Occipital lobe (tissue), 2 donors: Measurements from ENCODE around the gene ZNF175. TPM values are rescaled to one million over a fixed set of nuclear protein-coding genes. Genes with fewer than 3 reads are reported as not detected.

ENCODE experiments used
- DNase-seq: peaks from one replicate; lab custom pipeline; 2025; lab: John Stamatoyannopoulos, UW
- total RNA-seq: library from RNA; depleted of rRNA; stranded (reverse); fragments of >200 nt; gene quantifications from one replicate; pipeline ENCODE4 v1.2.3, GENCODE V29; 2014

ZNF175 gene
- total RNA-seq, 1 donor from 2014 or later, result 8.7 TPM

- no peak for DNase-seq
Observed at GRCh38 chr19:51549533-51550324, 21.4 kb upstream of the ZNF175 start.

GRCh38 chr19:51550848-51551672 lies 20.0 kb upstream of the ZNF175 start:
- no peak for DNase-seq

GRCh38 chr19:51551673-51552432 lies 19.2 kb upstream of the ZNF175 start:
- no peak for DNase-seq

- no peak for DNase-seq
Observed at GRCh38 chr19:51552608-51552995, 18.5 kb upstream of the ZNF175 start.

GRCh38 chr19:51552996-51553725 lies 17.9 kb upstream of the ZNF175 start:
- peak; percentile 7 for DNase-seq

- DNase-seq, result no peak
Observed at GRCh38 chr19:51559240-51559639, 11.8 kb upstream of the ZNF175 start.

GRCh38 chr19:51560339-51560738 lies 10.7 kb upstream of the ZNF175 start:
- no peak for DNase-seq

GRCh38 chr19:51564791-51565190 lies 6.3 kb upstream of the ZNF175 start:
- DNase-seq, result no peak

- no peak for DNase-seq
Observed at GRCh38 chr19:51565583-51565982, 5.5 kb upstream of the ZNF175 start.

- no peak for DNase-seq
Observed at GRCh38 chr19:51566489-51567100, 4.5 kb upstream of the ZNF175 start.

GRCh38 chr19:51567583-51567982 lies 3.5 kb upstream of the ZNF175 start:
- no peak for DNase-seq

- no peak for DNase-seq
Observed at GRCh38 chr19:51568456-51568855, 2.6 kb upstream of the ZNF175 start.

GRCh38 chr19:51571599-51571998 lies 516 bp downstream of the ZNF175 start:
- no peak for DNase-seq

- DNase-seq, result no peak
Observed at GRCh38 chr19:51572410-51572809, 1.3 kb downstream of the ZNF175 start.

- no peak for DNase-seq
Observed at GRCh38 chr19:51572908-51573307, 1.8 kb downstream of the ZNF175 start.

GRCh38 chr19:51573331-51573730 lies 2.2 kb downstream of the ZNF175 start:
- DNase-seq, result no peak

GRCh38 chr19:51576850-51577249 lies 5.8 kb downstream of the ZNF175 start:
- DNase-seq, result no peak

GRCh38 chr19:51586103-51586728 lies 15.1 kb downstream of the ZNF175 start:
- no peak for DNase-seq

GRCh38 chr19:51586799-51587198 lies 15.7 kb downstream of the ZNF175 start:
- no peak for DNase-seq
